Omental fat pad (tissue), 4 donors: Measurements from ENCODE around the gene RAI2. TPM values are rescaled to one million over a fixed set of nuclear protein-coding genes. Genes with fewer than 3 reads are reported as not detected.

ENCODE experiments used
- ATAC-seq: fragments of 150-250 bp; one replicate; pipeline ENCODE4 v1.9.1; 2016; ENCODE audit warnings: mild to moderate bottlenecking, moderate library complexity; ENCODE audit not compliant: low FRiP score
- DNase-seq: peaks from one replicate; pipeline ENCODE4 v3.0.0-alpha.2; 2019; ENCODE audit warnings: low spot score
- CTCF ChIP-seq, 3 donors: fragments of 450-650 bp; IDR thresholded peaks; one replicate each; pipeline ENCODE4 v1.5.1; 2016 to 2017; ENCODE audit warnings: antibody characterized with exemption in 3 of 3, mild to moderate bottlenecking in 3 of 3, moderate library complexity in 2 of 3
- total RNA-seq, 4 donors: library from RNA; depleted of rRNA; stranded (reverse); fragments of >200 nt; gene quantifications; one replicate each; pipeline ENCODE4 v1.1.0, GENCODE V29; 2016

RAI2 gene
- total RNA-seq, 4 donors from 2014 or later = 15.5 to 25.9 (median 23.1) TPM

- ATAC-seq (no peak), DNase-seq (no peak)
- TF ChIP-seq CTCF (IDR thresholded peaks at IDR 0.05) = no peak
These were observed 82.1 kb downstream of the RAI2 start for GRCh38 chrX:17778997-17779396.

- no peak for ATAC-seq
- TF ChIP-seq CTCF (IDR thresholded peaks at IDR 0.05) = no peak
- DNase-seq = no peak
These were observed 87.0 kb downstream of the RAI2 start for GRCh38 chrX:17774053-17774452.

- no peak for DNase-seq
- TF ChIP-seq CTCF (IDR thresholded peaks at IDR 0.05) = no peak
- no peak for ATAC-seq
These were observed 87.7 kb downstream of the RAI2 start for GRCh38 chrX:17773221-17773876.

- TF ChIP-seq CTCF (IDR thresholded peaks at IDR 0.05) = no peak
- DNase-seq = no peak
These were observed 91.3 kb downstream of the RAI2 start for GRCh38 chrX:17769701-17770269.

GRCh38 chrX:17768997-17769396 lies 92.1 kb downstream of the RAI2 start:
- ATAC-seq (no peak), DNase-seq (no peak)
- no peak for TF ChIP-seq CTCF (IDR thresholded peaks at IDR 0.05)

More at GRCh38 chrX:17769701-17770269, 91.3 kb downstream of the RAI2 start:
- no peak for ATAC-seq

GRCh38 chrX:17767734-17768133 lies 93.4 kb downstream of the RAI2 start:
- DNase-seq (no peak), ATAC-seq (no peak)
- no peak for TF ChIP-seq CTCF (IDR thresholded peaks at IDR 0.05)

GRCh38 chrX:17759990-17760389 lies 101.1 kb downstream of the RAI2 start:
- no peak for ATAC-seq
- DNase-seq = no peak
- no peak for TF ChIP-seq CTCF (IDR thresholded peaks at IDR 0.05)
